ENCODE measurements around the gene KRTAP4-1. TPM values are rescaled to one million over a fixed set of nuclear protein-coding genes. Genes with fewer than 3 reads are reported as not detected.

KRTAP4-1 gene
- total RNA-seq, 2 experiments from 2014 or later = not detected

Other genes starting within 250 kb of the KRTAP4-1 start
- not detected for gene KRT23, start 247.3 kb downstream of the KRTAP4-1 start, total RNA-seq
- not detected for gene KRT39, start 218.0 kb downstream of the KRTAP4-1 start, total RNA-seq
- not detected for gene KRT40, start 200.6 kb downstream of the KRTAP4-1 start, total RNA-seq
- not detected for gene KRTAP3-3, start 190.7 kb downstream of the KRTAP4-1 start, total RNA-seq
- gene KRTAP3-2, start 185.0 kb downstream of the KRTAP4-1 start, total RNA-seq = not detected
- gene KRTAP3-1, start 175.8 kb downstream of the KRTAP4-1 start, total RNA-seq = not detected
- not detected for gene KRTAP1-5, start 157.7 kb downstream of the KRTAP4-1 start, total RNA-seq
- gene KRTAP1-4, start 154.7 kb downstream of the KRTAP4-1 start, total RNA-seq = not detected
- not detected for gene KRTAP1-3, start 150.0 kb downstream of the KRTAP4-1 start, total RNA-seq
- not detected for gene KRTAP1-1, start 143.5 kb downstream of the KRTAP4-1 start, total RNA-seq
- not detected for gene KRTAP2-1, start 137.6 kb downstream of the KRTAP4-1 start, total RNA-seq
- gene KRTAP2-2, start 129.7 kb downstream of the KRTAP4-1 start, total RNA-seq = not detected
- not detected for gene KRTAP2-3, start 124.8 kb downstream of the KRTAP4-1 start, total RNA-seq
- gene KRTAP2-4, start 119.0 kb downstream of the KRTAP4-1 start, total RNA-seq = not detected
- not detected for gene KRTAP4-7, start 100.8 kb downstream of the KRTAP4-1 start, total RNA-seq
- not detected for gene KRTAP4-8, start 86.8 kb downstream of the KRTAP4-1 start, total RNA-seq
- gene KRTAP4-16, start 82.7 kb downstream of the KRTAP4-1 start, total RNA-seq = not detected
- not detected for gene KRTAP4-9, start 79.5 kb downstream of the KRTAP4-1 start, total RNA-seq
- gene KRTAP4-11, start 66.5 kb downstream of the KRTAP4-1 start, total RNA-seq = not detected
- gene KRTAP4-12, start 60.7 kb downstream of the KRTAP4-1 start, total RNA-seq = not detected
- not detected for gene KRTAP4-6, start 44.4 kb downstream of the KRTAP4-1 start, total RNA-seq
- not detected for gene KRTAP4-5, start 35.1 kb downstream of the KRTAP4-1 start, total RNA-seq
- not detected for gene KRTAP4-4, start 24.2 kb downstream of the KRTAP4-1 start, total RNA-seq
- gene KRTAP4-3, start 16.7 kb downstream of the KRTAP4-1 start, total RNA-seq = not detected
- not detected for gene KRTAP4-2, start 6.7 kb downstream of the KRTAP4-1 start, total RNA-seq
- gene KRTAP9-1, start 5.0 kb upstream of the KRTAP4-1 start, total RNA-seq = not detected
- gene KRTAP9-2, start 41.7 kb upstream of the KRTAP4-1 start, total RNA-seq = not detected
- not detected for gene KRTAP9-3, start 47.5 kb upstream of the KRTAP4-1 start, total RNA-seq
- gene KRTAP9-8, start 53.1 kb upstream of the KRTAP4-1 start, total RNA-seq = not detected
- not detected for gene KRTAP9-4, start 64.8 kb upstream of the KRTAP4-1 start, total RNA-seq
- not detected for gene KRTAP9-9, start 70.5 kb upstream of the KRTAP4-1 start, total RNA-seq
- not detected for gene KRTAP9-6, start 80.5 kb upstream of the KRTAP4-1 start, total RNA-seq
- gene KRTAP9-7, start 90.8 kb upstream of the KRTAP4-1 start, total RNA-seq = not detected
- gene KRTAP29-1, start 117.9 kb upstream of the KRTAP4-1 start, total RNA-seq = not detected
- gene KRTAP16-1, start 124.4 kb upstream of the KRTAP4-1 start, total RNA-seq = not detected
- gene KRTAP17-1, start 130.8 kb upstream of the KRTAP4-1 start, total RNA-seq = not detected
- not detected for gene KRT33A, start 165.9 kb upstream of the KRTAP4-1 start, total RNA-seq
- gene KRT33B, start 184.9 kb upstream of the KRTAP4-1 start, total RNA-seq = not detected
- gene KRT34, start 197.4 kb upstream of the KRTAP4-1 start, total RNA-seq = not detected
- not detected for gene KRT31, start 212.7 kb upstream of the KRTAP4-1 start, total RNA-seq
- gene KRT37, start 239.7 kb upstream of the KRTAP4-1 start, total RNA-seq = not detected